ENCODE results near the gene WDR1. TPM values are rescaled to one million over a fixed set of nuclear protein-coding genes. Genes with fewer than 3 reads are reported as not detected.

WDR1 gene
- polyA plus RNA-seq, 3 donors, result 206 to 251 (median 243) TPM

DNA sequence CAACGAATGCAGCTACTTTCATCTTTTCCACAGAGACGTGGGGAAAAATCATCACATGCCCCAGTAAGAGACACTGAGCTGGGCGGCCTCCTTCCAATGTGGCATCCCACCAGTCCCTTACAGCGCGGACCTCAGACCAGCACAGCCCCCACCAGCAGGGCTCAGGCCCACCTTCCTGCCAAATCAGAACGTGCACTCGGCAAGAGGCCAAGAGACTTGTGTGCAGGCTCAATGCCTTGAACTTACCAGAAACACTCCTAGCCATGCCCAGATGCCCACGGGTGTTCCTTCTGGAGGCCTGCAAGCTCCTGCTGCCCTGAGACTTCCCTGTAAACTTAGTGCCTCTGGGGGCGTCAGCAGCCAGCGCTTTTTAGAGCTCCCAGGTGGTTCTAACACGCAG, 31.2 kb downstream of the WDR1 start:
- no peak overlapping the region for H3K4me2 ChIP-seq (replicated peaks; ENCODE audit: extremely low read depth, low read length, poor library complexity, severe bottlenecking)
- H3K27ac ChIP-seq (ENCODE audit: low read depth in 1 of 2, low read length in 2 of 2), result no peak overlapping the region
- Mint-ChIP-seq H3K36me3 (peaks cover 94 to 98% of the 10 kb centered on the region in 2 donors), H3K9me3 (no peaks in the 10 kb centered on the region), H3K4me1 (peaks cover 3% of the 10 kb centered on the region), H3K27ac (peak overlapping the region in 3 of 7 donors; percentile 20 to 30 (median 26)), H3K27me3 (ENCODE audit: low read depth in 3 of 3) (no peaks in the 10 kb centered on the region), H3K4me3 (no peak overlapping the region)
- H3K9me3 ChIP-seq (replicated peaks in 1 of 2; ENCODE audit: control insufficient read depth in 1 of 2, insufficient read depth in 1 of 2, low read length in 2 of 2), result no peaks in the 10 kb centered on the region
- H2AFZ ChIP-seq (ENCODE audit: insufficient read depth, low read depth, low read length, poor library complexity, severe bottlenecking), result no peak overlapping the region
- DNase-seq, result no peak
- no peaks in the 10 kb centered on the region for H3K4me1 ChIP-seq (ENCODE audit: control insufficient read depth in 1 of 2, insufficient read depth in 2 of 2, low read length in 2 of 2)
- WGBS (ENCODE audit: insufficient coverage), result over 99% methylated on average over 10 of the region's 11 CpGs
- peaks cover 99% of the 10 kb centered on the region for H4K20me1 ChIP-seq (ENCODE audit: insufficient read depth, low read length)
- H3K27me3 ChIP-seq (ENCODE audit: control insufficient read depth in 2 of 2, insufficient read depth in 2 of 2, low read length in 2 of 2), result no peaks in the 10 kb centered on the region
- peaks cover 98 to 99% of the 10 kb centered on the region in 2 donors for H3K36me3 ChIP-seq (replicated peaks in 1 of 2; ENCODE audit: control insufficient read depth in 1 of 2, insufficient read depth in 2 of 2, low read length in 2 of 2)
- H3K9ac ChIP-seq (ENCODE audit: insufficient read depth, low read length, poor library complexity, severe bottlenecking), result no peak overlapping the region
- TF ChIP-seq, protein P1, sequence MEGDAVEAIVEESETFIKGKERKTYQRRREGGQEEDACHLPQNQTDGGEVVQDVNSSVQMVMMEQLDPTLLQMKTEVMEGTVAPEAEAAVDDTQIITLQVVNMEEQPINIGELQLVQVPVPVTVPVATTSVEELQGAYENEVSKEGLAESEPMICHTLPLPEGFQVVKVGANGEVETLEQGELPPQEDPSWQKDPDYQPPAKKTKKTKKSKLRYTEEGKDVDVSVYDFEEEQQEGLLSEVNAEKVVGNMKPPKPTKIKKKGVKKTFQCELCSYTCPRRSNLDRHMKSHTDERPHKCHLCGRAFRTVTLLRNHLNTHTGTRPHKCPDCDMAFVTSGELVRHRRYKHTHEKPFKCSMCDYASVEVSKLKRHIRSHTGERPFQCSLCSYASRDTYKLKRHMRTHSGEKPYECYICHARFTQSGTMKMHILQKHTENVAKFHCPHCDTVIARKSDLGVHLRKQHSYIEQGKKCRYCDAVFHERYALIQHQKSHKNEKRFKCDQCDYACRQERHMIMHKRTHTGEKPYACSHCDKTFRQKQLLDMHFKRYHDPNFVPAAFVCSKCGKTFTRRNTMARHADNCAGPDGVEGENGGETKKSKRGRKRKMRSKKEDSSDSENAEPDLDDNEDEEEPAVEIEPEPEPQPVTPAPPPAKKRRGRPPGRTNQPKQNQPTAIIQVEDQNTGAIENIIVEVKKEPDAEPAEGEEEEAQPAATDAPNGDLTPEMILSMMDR (IDR thresholded peaks at IDR 0.05), result no peak
- intact Hi-C loops (cut with micrococcal nuclease), result no loop called here
- peaks cover 44% of the 10 kb centered on the region for H3K79me2 ChIP-seq (ENCODE audit: insufficient read depth, low read length)
- no peak overlapping the region for H3K4me3 ChIP-seq (replicated peaks in 1 of 3; ENCODE audit: low read depth in 2 of 3, low read length in 3 of 3)

DNA sequence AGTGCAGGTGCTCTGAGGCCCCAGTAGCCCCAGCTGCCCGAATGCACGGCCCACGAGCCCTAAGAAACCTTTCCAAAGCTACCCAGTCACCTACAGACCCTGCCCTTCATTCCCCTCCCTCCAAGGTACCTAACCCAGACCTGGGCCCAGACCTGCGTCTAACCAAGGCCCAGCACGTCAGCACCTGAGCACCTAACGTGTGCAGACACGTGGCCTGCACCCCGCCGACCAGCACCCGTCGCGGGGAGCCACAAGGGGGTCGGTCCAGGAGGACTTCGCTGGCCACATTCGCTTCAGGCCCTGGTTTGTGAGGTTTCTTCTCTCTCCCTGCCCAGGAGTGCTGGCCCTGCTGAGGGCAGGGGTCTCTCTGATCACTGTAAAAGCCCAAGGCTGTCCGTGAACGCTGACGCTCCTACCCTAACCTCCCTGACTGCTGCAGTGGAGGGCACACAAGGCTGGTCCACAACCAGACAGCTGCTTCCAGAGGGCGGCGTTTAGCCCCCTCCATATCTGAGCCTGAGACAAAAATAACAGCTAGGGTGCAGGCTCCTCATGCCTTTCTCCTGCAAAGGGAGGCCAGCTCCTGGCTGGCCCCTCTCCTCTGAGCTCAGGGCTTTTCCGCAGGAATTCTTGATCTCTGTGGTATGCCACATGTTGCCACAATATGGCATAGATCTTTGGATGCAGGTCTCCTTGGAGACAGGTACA, 31.8 kb downstream of the WDR1 start:
- H3K27ac ChIP-seq (ENCODE audit: low read depth in 1 of 2, low read length in 2 of 2), result no peak overlapping the region
- H3K4me3 Mint-ChIP-seq, result no peak overlapping the region
- intact Hi-C loops (cut with micrococcal nuclease), result no loop called here
- no peak overlapping the region for H3K9ac ChIP-seq (ENCODE audit: insufficient read depth, low read length, poor library complexity, severe bottlenecking)
- peaks cover 99% of the 10 kb centered on the region for H4K20me1 ChIP-seq (ENCODE audit: insufficient read depth, low read length)
- no peak overlapping the region for H2AFZ ChIP-seq (ENCODE audit: insufficient read depth, low read depth, low read length, poor library complexity, severe bottlenecking)
- 97% methylated on average over 21 of the region's 21 CpGs for WGBS (ENCODE audit: insufficient coverage)
- H3K4me1 Mint-ChIP-seq, result peaks cover 3% of the 10 kb centered on the region
- H3K36me3 ChIP-seq (replicated peaks in 1 of 2; ENCODE audit: control insufficient read depth in 1 of 2, insufficient read depth in 2 of 2, low read length in 2 of 2), result peaks cover 98 to 99% of the 10 kb centered on the region in 2 donors
- H3K27me3 Mint-ChIP-seq (ENCODE audit: low read depth in 3 of 3), result no peaks in the 10 kb centered on the region
- no peaks in the 10 kb centered on the region for H3K9me3 ChIP-seq (replicated peaks in 1 of 2; ENCODE audit: control insufficient read depth in 1 of 2, insufficient read depth in 1 of 2, low read length in 2 of 2)
- H3K36me3 Mint-ChIP-seq, result peaks cover 96 to 98% of the 10 kb centered on the region in 2 donors
- H3K4me1 ChIP-seq (ENCODE audit: control insufficient read depth in 1 of 2, insufficient read depth in 2 of 2, low read length in 2 of 2), result no peaks in the 10 kb centered on the region
- no peaks in the 10 kb centered on the region for H3K9me3 Mint-ChIP-seq
- H3K79me2 ChIP-seq (ENCODE audit: insufficient read depth, low read length), result peaks cover 43% of the 10 kb centered on the region
- H3K27me3 ChIP-seq (ENCODE audit: control insufficient read depth in 2 of 2, insufficient read depth in 2 of 2, low read length in 2 of 2), result no peaks in the 10 kb centered on the region
- H3K4me3 ChIP-seq (replicated peaks in 1 of 3; ENCODE audit: low read depth in 2 of 3, low read length in 3 of 3), result no peak overlapping the region
- DNase-seq, result no peak
- H3K4me2 ChIP-seq (replicated peaks; ENCODE audit: extremely low read depth, low read length, poor library complexity, severe bottlenecking), result no peak overlapping the region
- peak overlapping the region in 1 of 7 donors; percentile 30 for H3K27ac Mint-ChIP-seq
- TF ChIP-seq, protein P1 (IDR thresholded peaks at IDR 0.05), result no peak

Measured in CD14-positive monocyte (primary cell).